ENCODE data around the gene ATP2B2.

The ATP2B2 gene

DNA sequence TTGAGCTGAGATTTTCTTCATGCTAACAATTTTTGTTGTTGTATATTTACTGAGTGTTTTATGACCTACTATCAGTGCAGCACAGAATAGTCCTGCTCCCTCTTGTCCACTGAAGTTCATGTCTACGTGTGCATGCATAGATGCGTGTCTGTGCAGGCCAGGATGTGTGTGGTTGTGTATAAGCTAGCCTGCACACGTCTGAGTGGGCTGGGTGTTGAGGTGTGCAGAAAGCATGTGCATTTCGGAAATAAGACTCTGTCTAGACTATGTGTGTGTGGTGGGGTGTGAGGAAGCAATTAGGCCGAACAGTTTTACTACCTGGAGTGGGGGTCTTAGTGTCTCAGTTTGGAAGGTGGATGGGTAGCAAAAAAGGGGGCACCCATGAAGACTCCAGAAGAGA, 39.2 kb downstream of the ATP2B2 start:
- in situ Hi-C loops (cut with HindIII; ENCODE audit: low pct_unique_long_range_greater_than_20kb, low sequenced_read_pairs), result no loop called here
- DNase-seq (ENCODE audit: low read depth in 1 of 2, low spot score in 1 of 2), result no peak
- no peak for TF ChIP-seq JUND (IDR thresholded peaks at IDR 0.05; ENCODE audit: low read depth)

DNA sequence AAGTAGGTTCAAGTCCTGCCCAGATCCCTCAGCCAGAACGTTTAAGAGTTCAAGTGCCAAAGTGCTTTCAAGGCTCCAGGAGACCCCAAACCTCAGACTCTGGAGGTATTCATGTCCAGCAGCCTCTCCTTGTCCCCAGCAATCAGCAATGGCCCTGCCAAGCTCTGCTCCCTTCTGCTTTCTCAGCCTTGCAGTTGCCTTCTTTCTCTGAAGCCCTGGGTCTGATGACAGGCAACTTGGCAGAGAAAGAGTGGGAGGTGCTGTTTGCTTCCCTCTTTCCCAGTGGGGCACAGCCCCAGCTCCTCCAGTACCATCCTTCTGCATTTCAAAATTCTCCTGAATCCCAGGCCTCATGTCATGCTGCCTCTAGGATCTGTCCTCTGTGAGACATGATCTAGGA, 40.2 kb downstream of the ATP2B2 start:
- in situ Hi-C loops (cut with HindIII; ENCODE audit: low pct_unique_long_range_greater_than_20kb, low sequenced_read_pairs), result no loop called here
- TF ChIP-seq JUND (IDR thresholded peaks at IDR 0.05; ENCODE audit: low read depth), result no peak
- DNase-seq (ENCODE audit: low read depth in 1 of 2, low spot score in 1 of 2), result no peak

DNA sequence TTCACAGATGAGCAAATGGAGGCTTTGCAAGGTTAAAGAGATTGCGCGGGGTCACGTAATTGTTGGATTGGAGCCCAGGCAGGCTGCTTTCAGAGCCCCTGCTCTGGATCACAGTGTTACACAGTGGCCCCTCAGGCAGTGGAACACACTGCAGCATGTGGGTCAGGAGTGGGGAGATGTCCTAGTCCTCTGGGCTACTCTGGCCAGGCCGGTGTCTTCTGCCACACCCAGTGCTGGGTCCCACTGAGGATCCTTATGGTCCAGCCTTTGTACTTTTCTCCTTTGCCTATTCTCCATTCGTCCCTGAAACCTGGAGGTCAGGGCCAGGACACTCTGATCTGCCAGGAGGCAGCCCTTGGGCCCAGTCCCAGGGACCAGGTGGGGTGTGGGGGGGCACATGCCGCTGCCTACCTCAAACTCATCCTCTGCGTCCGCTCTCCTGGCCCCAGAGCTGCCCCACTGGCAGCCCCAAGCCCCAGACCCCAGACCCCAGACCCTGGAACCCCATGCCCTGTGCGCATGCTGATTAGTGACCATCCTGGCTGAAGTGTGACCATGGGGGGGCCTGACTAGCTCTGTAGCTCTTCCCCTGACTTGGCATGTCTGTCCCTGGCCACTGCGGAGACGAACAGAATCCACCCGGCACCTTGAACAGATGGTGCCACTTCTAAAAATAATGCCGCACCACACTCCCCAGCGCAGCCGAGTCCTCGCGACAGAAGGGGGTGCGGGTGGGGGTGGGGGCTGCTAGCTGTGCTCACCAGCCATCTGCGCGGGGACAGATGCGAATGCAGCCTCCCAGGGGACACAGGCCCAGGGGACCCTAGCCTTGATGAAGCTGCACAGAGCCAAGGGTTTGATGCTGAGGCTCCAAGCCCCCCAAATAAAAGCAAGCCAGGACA, 41.6 kb downstream of the ATP2B2 start:
- DNase-seq (ENCODE audit: low read depth in 1 of 2, low spot score in 1 of 2), result no peak
- in situ Hi-C loops (cut with HindIII; ENCODE audit: low pct_unique_long_range_greater_than_20kb, low sequenced_read_pairs), result no loop called here
- TF ChIP-seq JUND (IDR thresholded peaks at IDR 0.05; ENCODE audit: low read depth), result no peak

DNA sequence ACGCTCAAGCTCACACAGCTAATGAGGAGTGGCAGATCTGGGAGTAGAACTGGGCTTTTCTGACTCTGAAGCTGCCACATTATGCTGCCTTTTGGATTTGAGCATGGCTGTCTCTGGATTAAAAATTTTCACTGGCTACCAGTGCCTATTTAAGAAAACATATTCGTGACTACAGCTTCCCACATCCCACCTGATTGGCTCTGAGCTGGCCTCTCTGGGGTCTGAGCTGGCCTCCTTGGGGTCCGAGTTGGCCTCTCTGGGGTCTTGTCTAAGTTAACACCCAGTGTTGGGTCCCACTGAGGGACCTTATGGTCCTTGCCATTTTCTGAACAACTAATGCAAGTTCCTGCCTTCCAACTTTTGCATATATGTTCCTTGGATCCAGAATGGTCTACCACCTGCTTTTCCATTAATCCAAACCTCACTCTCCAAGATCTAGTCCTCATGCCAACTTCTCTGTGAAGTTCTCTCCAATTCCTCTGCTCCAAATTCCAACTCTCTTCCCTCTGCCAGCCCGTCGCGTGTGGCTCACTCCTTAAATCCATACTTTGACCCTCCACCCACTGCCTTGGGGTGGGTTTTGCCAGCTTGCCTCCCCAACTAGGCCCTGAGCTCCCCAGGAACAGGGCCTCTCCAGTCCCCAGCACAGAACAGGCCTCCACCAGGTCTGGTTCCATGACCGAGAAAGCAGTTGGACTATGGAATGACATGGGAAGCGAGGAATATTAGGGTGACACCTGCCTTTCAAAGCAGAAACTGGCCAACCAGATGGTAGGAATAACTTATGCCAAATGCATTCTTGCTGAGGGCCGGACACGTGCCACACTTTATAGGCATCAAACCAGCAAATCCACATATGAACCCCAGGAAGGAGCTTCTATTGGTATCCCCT, 42.5 kb downstream of the ATP2B2 start:
- no peak for DNase-seq (ENCODE audit: low read depth in 1 of 2, low spot score in 1 of 2)
- no peak for TF ChIP-seq JUND (IDR thresholded peaks at IDR 0.05; ENCODE audit: low read depth)

GRCh38 chr3:10460951-10461545, 44.3 kb downstream of the ATP2B2 start:
- in situ Hi-C loops (cut with HindIII; ENCODE audit: low pct_unique_long_range_greater_than_20kb, low sequenced_read_pairs), result no loop called here
- DNase-seq (ENCODE audit: low read depth in 1 of 2, low spot score in 1 of 2), result no peak
- no peak for TF ChIP-seq JUND (IDR thresholded peaks at IDR 0.05; ENCODE audit: low read depth)

More for the DNA sequence above, 42.5 kb downstream of the ATP2B2 start:
- in situ Hi-C loops (cut with HindIII; ENCODE audit: low pct_unique_long_range_greater_than_20kb, low sequenced_read_pairs), result no loop called here

GRCh38 chr3:10459954-10460754, 45.2 kb downstream of the ATP2B2 start:
- no peak for TF ChIP-seq JUND (IDR thresholded peaks at IDR 0.05; ENCODE audit: low read depth)
- in situ Hi-C loops (cut with HindIII; ENCODE audit: low pct_unique_long_range_greater_than_20kb, low sequenced_read_pairs), result no loop called here
- peak; percentile 81 to 96 for DNase-seq (ENCODE audit: low read depth in 1 of 2, low spot score in 1 of 2)

GRCh38 chr3:10457560-10457959, 47.8 kb downstream of the ATP2B2 start:
- in situ Hi-C loops (cut with HindIII; ENCODE audit: low pct_unique_long_range_greater_than_20kb, low sequenced_read_pairs), result no loop called here
- no peak for DNase-seq (ENCODE audit: low read depth in 1 of 2, low spot score in 1 of 2)
- no peak for TF ChIP-seq JUND (IDR thresholded peaks at IDR 0.05; ENCODE audit: low read depth)

DNA sequence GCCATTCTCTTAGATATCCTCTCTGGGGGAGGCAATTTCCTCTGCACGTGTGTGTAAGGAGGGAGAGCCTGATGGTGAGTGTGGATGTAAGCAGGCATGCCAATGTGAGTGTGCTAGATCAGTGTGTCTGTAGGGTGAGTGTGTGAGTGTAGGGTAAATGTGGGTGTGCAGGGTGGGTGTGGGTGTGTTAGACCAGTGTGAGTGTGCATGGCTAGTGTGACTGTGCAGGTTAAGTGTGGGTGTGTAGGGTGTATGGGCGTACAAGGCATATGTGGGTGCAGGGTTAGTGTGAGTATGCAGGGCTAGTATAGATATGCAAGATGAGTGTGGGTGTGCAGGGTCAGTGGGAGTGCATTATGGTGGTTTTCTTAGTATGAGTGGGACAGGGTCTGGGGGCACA, 48.4 kb downstream of the ATP2B2 start:
- no peak for TF ChIP-seq JUND (IDR thresholded peaks at IDR 0.05; ENCODE audit: low read depth)
- in situ Hi-C loops (cut with HindIII; ENCODE audit: low pct_unique_long_range_greater_than_20kb, low sequenced_read_pairs), result no loop called here
- DNase-seq (ENCODE audit: low read depth in 1 of 2, low spot score in 1 of 2), result no peak

DNA sequence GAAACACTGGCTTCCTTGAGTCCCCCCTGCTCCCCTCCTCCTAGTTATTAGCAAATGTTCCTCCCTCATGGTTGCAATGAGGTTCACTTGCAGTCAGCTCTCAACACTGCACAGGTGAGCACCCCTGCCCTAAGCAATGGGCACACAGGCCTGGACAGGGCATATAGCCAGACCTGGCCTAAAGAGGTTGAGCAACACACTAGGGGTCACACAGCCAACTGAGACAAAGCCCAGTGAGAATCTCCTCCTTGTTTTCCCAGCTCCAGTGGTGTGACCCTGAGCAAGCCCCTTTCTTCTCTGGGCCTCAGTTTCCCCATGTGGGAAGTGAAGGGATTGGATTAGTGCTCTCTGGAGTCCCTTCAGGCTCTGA, 49.9 kb downstream of the ATP2B2 start:
- TF ChIP-seq JUND (IDR thresholded peaks at IDR 0.05; ENCODE audit: low read depth), result no peak
- in situ Hi-C loops (cut with HindIII; ENCODE audit: low pct_unique_long_range_greater_than_20kb, low sequenced_read_pairs), result no loop called here
- DNase-seq (ENCODE audit: low read depth in 1 of 2, low spot score in 1 of 2), result no peak

DNA sequence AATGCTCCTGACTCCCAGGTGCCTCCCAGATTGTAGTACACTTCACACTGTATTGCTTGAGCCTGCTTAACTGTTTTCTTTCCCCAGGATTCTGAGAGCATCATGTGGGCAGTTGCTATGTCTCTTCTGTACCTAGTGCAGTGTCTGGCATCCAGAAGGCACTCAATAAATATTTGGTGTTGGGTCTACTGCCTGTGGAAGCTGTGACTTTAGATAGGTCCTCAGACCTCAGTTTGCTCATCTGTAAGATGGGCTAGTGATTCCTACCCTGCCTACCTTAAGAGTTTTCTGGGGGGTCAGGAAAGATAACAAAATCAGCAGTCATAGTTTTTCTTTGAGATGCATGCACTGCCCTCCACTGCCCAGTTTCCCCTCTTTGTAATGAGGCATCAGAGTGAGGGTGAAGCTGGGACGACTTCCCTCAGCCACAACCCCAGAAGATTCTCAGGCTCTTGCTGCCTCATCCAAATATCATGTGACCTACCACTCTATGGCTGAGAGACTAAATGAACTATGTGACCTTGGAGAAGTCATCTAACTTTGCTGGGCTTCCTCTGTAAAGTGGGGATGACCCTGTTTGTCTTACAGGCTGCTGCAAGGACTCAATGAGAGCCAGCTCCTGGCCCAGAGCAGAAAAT, 50.4 kb downstream of the ATP2B2 start:
- DNase-seq (ENCODE audit: low read depth in 1 of 2, low spot score in 1 of 2), result no peak
- no peak for TF ChIP-seq JUND (IDR thresholded peaks at IDR 0.05; ENCODE audit: low read depth)
- in situ Hi-C loops (cut with HindIII; ENCODE audit: low pct_unique_long_range_greater_than_20kb, low sequenced_read_pairs), result no loop called here

DNA sequence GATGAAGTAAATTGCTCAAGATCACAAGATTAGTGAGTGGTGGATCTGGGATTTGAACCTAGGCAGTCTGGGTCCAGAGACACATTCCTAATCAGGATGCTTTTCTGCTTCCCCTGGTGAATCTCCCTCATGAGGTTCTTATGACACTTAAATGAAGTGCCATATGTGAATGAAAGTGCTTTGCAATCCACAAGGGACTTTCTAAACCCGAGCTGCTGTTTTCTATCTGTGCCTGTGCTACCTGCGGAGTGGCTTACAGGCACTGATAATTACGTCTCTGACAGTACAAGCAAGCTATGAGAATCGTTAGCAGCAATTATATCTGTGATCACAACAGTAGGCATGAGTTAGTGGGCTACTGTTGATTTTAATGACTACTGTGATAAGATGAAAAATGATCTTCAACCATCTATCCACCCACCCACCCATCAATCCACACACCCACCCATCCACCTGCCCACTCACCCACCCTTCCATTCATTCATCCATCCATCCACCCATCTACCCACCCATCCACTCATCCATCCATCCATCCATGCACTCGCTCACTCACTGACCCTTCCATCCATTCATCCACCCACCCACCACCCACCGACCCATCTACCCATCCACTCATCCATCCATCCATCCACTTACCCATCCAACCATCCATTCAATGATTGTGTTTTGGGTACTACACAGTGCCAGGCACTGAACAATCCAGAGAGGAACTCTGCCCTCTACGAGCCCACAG, 51.8 kb downstream of the ATP2B2 start:
- in situ Hi-C loops (cut with HindIII; ENCODE audit: low pct_unique_long_range_greater_than_20kb, low sequenced_read_pairs), result no loop called here
- DNase-seq (ENCODE audit: low read depth in 1 of 2, low spot score in 1 of 2), result no peak
- TF ChIP-seq JUND (IDR thresholded peaks at IDR 0.05; ENCODE audit: low read depth), result no peak

Measured in T47D (cell line).